ENCODE data around the gene AKAP12.
"Not testable (repeated sequence)": the region's sequence is repeated elsewhere in the genome, so short reads cannot be mapped to it uniquely, and the experiment has no call there.

AKAP12 gene

GRCh38 chr6:151382631-151383030 lies 142.9 kb downstream of the AKAP12 start:
- not testable (repeated sequence) for DNase-seq (ENCODE audit: low spot score)

- DNase-seq (ENCODE audit: low spot score): no peak
Measured at GRCh38 chr6:151384151-151384550, 144.4 kb downstream of the AKAP12 start.

- no peak for DNase-seq (ENCODE audit: low spot score)
Measured at GRCh38 chr6:151385177-151385576, 145.4 kb downstream of the AKAP12 start.

- DNase-seq (ENCODE audit: low spot score): no peak
Measured at GRCh38 chr6:151387175-151387970, 147.6 kb downstream of the AKAP12 start.

GRCh38 chr6:151388236-151388635 lies 148.5 kb downstream of the AKAP12 start:
- DNase-seq (ENCODE audit: low spot score): no peak

GRCh38 chr6:151388997-151389617 lies 149.3 kb downstream of the AKAP12 start:
- DNase-seq (ENCODE audit: low spot score): no peak

GRCh38 chr6:151389618-151390275 lies 150.0 kb downstream of the AKAP12 start:
- DNase-seq (ENCODE audit: low spot score): peak; percentile 75

- DNase-seq (ENCODE audit: low spot score): peak; percentile 95
Measured at GRCh38 chr6:151390276-151390850, 150.6 kb downstream of the AKAP12 start.

GRCh38 chr6:151390851-151391470 lies 151.2 kb downstream of the AKAP12 start:
- peak; percentile 35 for DNase-seq (ENCODE audit: low spot score)

GRCh38 chr6:151391471-151392413 lies 152.0 kb downstream of the AKAP12 start, which contains the start of gene ZBTB2:
Gene ZBTB2 (minus strand): TSS chr6:151391559. CDS start chr6:151373637, 17,922 bp downstream.
- peak; percentile 28 for DNase-seq (ENCODE audit: low spot score)

GRCh38 chr6:151392427-151392826 lies 152.7 kb downstream of the AKAP12 start:
- no peak for DNase-seq (ENCODE audit: low spot score)

- no peak for DNase-seq (ENCODE audit: low spot score)
Measured at GRCh38 chr6:151393410-151393809, 153.6 kb downstream of the AKAP12 start.

- DNase-seq (ENCODE audit: low spot score): no peak
Measured at GRCh38 chr6:151399679-151400078, 159.9 kb downstream of the AKAP12 start.

- no peak for DNase-seq (ENCODE audit: low spot score)
Measured at GRCh38 chr6:151400473-151400872, 160.7 kb downstream of the AKAP12 start.

- no peak for DNase-seq (ENCODE audit: low spot score)
Measured at GRCh38 chr6:151402228-151402627, 162.5 kb downstream of the AKAP12 start.

- DNase-seq (ENCODE audit: low spot score): no peak
Measured at GRCh38 chr6:151403919-151404308, 164.1 kb downstream of the AKAP12 start.

Data from COLO829 (cell line).